Neural cell (in vitro differentiated cells): ENCODE measurements around the gene TNFAIP3. TPM values are rescaled to one million over a fixed set of nuclear protein-coding genes. Genes with fewer than 3 reads are reported as not detected.

Experiments used
- H2AFZ ChIP-seq: fragments of 200-600, 300-800 bp; sonication (generic), shearing (Covaris generic); 2 replicates; pipeline ENCODE4 v1.6.0; 2014; ENCODE audit warnings: low read depth, mild to moderate bottlenecking, antibody characterized with exemption, low read length, moderate library complexity
- H3F3A ChIP-seq: fragments of 200-600 bp; shearing (Covaris generic); 2 replicates; pipeline ENCODE4 v1.6.1; 2016; ENCODE audit warnings: mild to moderate bottlenecking, moderate library complexity, mixed read lengths, antibody characterized with exemption, low read length; ENCODE audit not compliant: insufficient read depth, poor library complexity, severe bottlenecking
- H3K27ac ChIP-seq: fragments of 200-600, 300-800 bp; sonication (generic), shearing (Covaris generic); 2 replicates; pipeline ENCODE4 v1.5.1; 2014; ENCODE audit warnings: mild to moderate bottlenecking, low read length, moderate library complexity
- H3K27me3 ChIP-seq: fragments of 300-800, 200-600 bp; sonication (generic), shearing (Covaris generic); 2 replicates; pipeline ENCODE4 v1.6.0; 2014; ENCODE audit warnings: mild to moderate bottlenecking, low read depth, low read length, moderate library complexity; ENCODE audit not compliant: insufficient read depth
- H3K36me3 ChIP-seq: fragments of 300-800, 200-600 bp; sonication (generic), shearing (Covaris generic); 2 replicates; pipeline ENCODE4 v1.5.1; 2014; ENCODE audit warnings: mild to moderate bottlenecking, antibody characterized with exemption, low read length, moderate library complexity; ENCODE audit not compliant: insufficient read depth
- H3K4me2 ChIP-seq: fragments of 300-800, 200-600 bp; sonication (generic), shearing (Covaris generic); 2 replicates; pipeline ENCODE4 v1.6.0; 2014; ENCODE audit warnings: mild to moderate bottlenecking, low read length
- H3K4me3 ChIP-seq: fragments of 300-800, 200-600 bp; sonication (generic), shearing (Covaris generic); 2 replicates; pipeline ENCODE4 v1.5.1; 2014; ENCODE audit warnings: mild to moderate bottlenecking, low read length, moderate library complexity
- H3K79me2 ChIP-seq: fragments of 200-600 bp; shearing (Covaris generic); replicated peaks from 2 replicates; pipeline ENCODE4 v1.6.0; 2014; ENCODE audit warnings: mild to moderate bottlenecking, low read length, moderate library complexity; ENCODE audit not compliant: insufficient read depth
- H3K9ac ChIP-seq: fragments of 300-800, 200-600 bp; sonication (generic), shearing (Covaris generic); 2 replicates; pipeline ENCODE4 v1.6.1; 2016; ENCODE audit warnings: mild to moderate bottlenecking, low read length, mixed read lengths
- H3K9me2 ChIP-seq: fragments of 200-600 bp; shearing (Covaris generic); 2 replicates; pipeline ENCODE4 v1.6.1; 2016; ENCODE audit warnings: mild to moderate bottlenecking, low read length, mixed read lengths; ENCODE audit not compliant: insufficient read depth
- H3K9me3 ChIP-seq: fragments of 200-600, 300-800 bp; sonication (generic), shearing (Covaris generic); 2 replicates; pipeline ENCODE4 v1.6.1; 2016; ENCODE audit warnings: mild to moderate bottlenecking, mixed run types, low read length, moderate library complexity, mixed read lengths
- H4K20me1 ChIP-seq: fragments of 200-600 bp; shearing (Covaris generic); 2 replicates; pipeline ENCODE4 v1.6.1; 2016; ENCODE audit warnings: mild to moderate bottlenecking, mixed run types; ENCODE audit not compliant: insufficient read depth
- CTCF ChIP-seq: fragments of 450-650 bp; IDR thresholded peaks from 2 replicates; pipeline ENCODE4 v1.5.1; 2014; ENCODE audit warnings: antibody characterized with exemption, mild to moderate bottlenecking, moderate library complexity; ENCODE audit not compliant: poor library complexity, severe bottlenecking
- EP300 ChIP-seq: fragments of 450-650 bp; conservative IDR thresholded peaks from 2 replicates; pipeline ENCODE4 v1.6.1; 2014; ENCODE audit warnings: antibody characterized with exemption, mild to moderate bottlenecking, moderate library complexity; ENCODE audit not compliant: poor library complexity, severe bottlenecking
- EZH2 ChIP-seq: fragments of 200-600, 300-800 bp; shearing (Covaris generic), sonication (generic); IDR thresholded peaks from 2 replicates; pipeline ENCODE4 v1.6.1; 2014; ENCODE audit warnings: antibody characterized with exemption, low read length, borderline replicate concordance, mild to moderate bottlenecking; ENCODE audit not compliant: insufficient read depth, poor library complexity, severe bottlenecking
- MXI1 ChIP-seq: fragments of 450-650 bp; conservative IDR thresholded peaks from 2 replicates; pipeline ENCODE4 v1.6.1; 2014; ENCODE audit warnings: antibody characterized with exemption, mild to moderate bottlenecking; ENCODE audit not compliant: poor library complexity, severe bottlenecking
- POLR2AphosphoS5 ChIP-seq: IDR thresholded peaks from 2 replicates; pipeline ENCODE4 v1.6.1; 2012
- RAD21 ChIP-seq: fragments of 450-650 bp; conservative IDR thresholded peaks from 2 replicates; pipeline ENCODE4 v1.6.1; 2014; ENCODE audit warnings: antibody characterized with exemption, mild to moderate bottlenecking, moderate library complexity
- SMC3 ChIP-seq: fragments of 450-650 bp; conservative IDR thresholded peaks from 2 replicates; pipeline ENCODE4 v1.6.1; 2014; ENCODE audit warnings: antibody characterized with exemption, mild to moderate bottlenecking, moderate library complexity; ENCODE audit not compliant: poor library complexity
- TAF1 ChIP-seq: IDR thresholded peaks from 2 replicates; pipeline ENCODE4 v1.6.1; 2012; ENCODE audit warnings: low read depth
- polyA plus RNA-seq: library from polyadenylated mRNA; depleted of rRNA; stranded (reverse); fragments of >200 nt; gene quantifications from 2 replicates; pipeline ENCODE4 v1.2.3, GENCODE V29; 2014
- TF ChIP-seq, protein P1 (sequence below): IDR thresholded peaks from 2 replicates; pipeline ENCODE4 v1.6.1; 2012; ENCODE audit warnings: borderline replicate concordance

The TNFAIP3 gene
- polyA plus RNA-seq, 1 donor from 2014 or later: 0.20 TPM

GRCh38 chr6:137926207-137926731 lies 59.2 kb downstream of the TNFAIP3 start:
- Histone ChIP-seq H3K9me3 (no peaks in the 10 kb centered on the region), H3K36me3 (no peaks in the 10 kb centered on the region), H3K9ac (no peak overlapping the region), H3K4me3 (no peak overlapping the region), H3K79me2 (no peaks in the 10 kb centered on the region), H4K20me1 (no peaks in the 10 kb centered on the region), H2AFZ (no peak overlapping the region), H3F3A (no peaks in the 10 kb centered on the region), H3K4me2 (no peak overlapping the region), H3K27ac (no peak overlapping the region), H3K27me3 (no peaks in the 10 kb centered on the region), H3K9me2 (no peaks in the 10 kb centered on the region)
- TF ChIP-seq SMC3 (no peak), POLR2AphosphoS5 (no peak), EZH2 (no peak), TAF1 (no peak), EP300 (no peak), RAD21 (no peak), CTCF (no peak), MXI1 (no peak)
- TF ChIP-seq, protein P1, sequence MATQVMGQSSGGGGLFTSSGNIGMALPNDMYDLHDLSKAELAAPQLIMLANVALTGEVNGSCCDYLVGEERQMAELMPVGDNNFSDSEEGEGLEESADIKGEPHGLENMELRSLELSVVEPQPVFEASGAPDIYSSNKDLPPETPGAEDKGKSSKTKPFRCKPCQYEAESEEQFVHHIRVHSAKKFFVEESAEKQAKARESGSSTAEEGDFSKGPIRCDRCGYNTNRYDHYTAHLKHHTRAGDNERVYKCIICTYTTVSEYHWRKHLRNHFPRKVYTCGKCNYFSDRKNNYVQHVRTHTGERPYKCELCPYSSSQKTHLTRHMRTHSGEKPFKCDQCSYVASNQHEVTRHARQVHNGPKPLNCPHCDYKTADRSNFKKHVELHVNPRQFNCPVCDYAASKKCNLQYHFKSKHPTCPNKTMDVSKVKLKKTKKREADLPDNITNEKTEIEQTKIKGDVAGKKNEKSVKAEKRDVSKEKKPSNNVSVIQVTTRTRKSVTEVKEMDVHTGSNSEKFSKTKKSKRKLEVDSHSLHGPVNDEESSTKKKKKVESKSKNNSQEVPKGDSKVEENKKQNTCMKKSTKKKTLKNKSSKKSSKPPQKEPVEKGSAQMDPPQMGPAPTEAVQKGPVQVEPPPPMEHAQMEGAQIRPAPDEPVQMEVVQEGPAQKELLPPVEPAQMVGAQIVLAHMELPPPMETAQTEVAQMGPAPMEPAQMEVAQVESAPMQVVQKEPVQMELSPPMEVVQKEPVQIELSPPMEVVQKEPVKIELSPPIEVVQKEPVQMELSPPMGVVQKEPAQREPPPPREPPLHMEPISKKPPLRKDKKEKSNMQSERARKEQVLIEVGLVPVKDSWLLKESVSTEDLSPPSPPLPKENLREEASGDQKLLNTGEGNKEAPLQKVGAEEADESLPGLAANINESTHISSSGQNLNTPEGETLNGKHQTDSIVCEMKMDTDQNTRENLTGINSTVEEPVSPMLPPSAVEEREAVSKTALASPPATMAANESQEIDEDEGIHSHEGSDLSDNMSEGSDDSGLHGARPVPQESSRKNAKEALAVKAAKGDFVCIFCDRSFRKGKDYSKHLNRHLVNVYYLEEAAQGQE: no peak

DNA sequence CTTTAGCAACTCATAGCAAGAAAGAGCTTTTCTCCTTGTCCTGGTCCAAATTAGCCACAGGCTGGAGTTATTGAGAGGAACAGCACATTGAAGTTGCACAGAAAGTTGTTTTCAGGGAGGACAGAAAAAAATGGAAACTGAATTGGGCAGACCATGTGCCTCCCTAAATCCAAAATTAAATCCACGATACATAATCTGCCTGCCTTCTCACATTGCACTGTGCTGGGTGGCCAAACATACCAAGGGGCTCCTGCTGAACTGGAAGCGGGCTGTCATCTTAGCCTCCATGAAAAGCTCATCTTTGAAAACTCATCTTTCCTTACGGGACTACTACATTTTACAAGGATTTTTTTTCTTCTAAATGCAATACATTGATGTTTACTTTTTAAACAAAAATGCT lies 59.9 kb downstream of the TNFAIP3 start:
- Histone ChIP-seq H3K9me2 (no peaks in the 10 kb centered on the region), H3K9me3 (no peaks in the 10 kb centered on the region), H3K79me2 (no peaks in the 10 kb centered on the region), H3K4me3 (no peak overlapping the region), H3K27me3 (no peaks in the 10 kb centered on the region), H4K20me1 (no peaks in the 10 kb centered on the region), H3F3A (no peaks in the 10 kb centered on the region), H3K4me2 (no peak overlapping the region), H3K9ac (no peak overlapping the region), H3K27ac (no peak overlapping the region), H2AFZ (no peak overlapping the region), H3K36me3 (no peaks in the 10 kb centered on the region)
- TF ChIP-seq CTCF: no peak
- no peak for TF ChIP-seq RAD21
